ENCODE measurements around the gene FAM83E. TPM values are rescaled to one million over a fixed set of nuclear protein-coding genes. Genes with fewer than 3 reads are reported as not detected.

The FAM83E gene
- total and polyA plus RNA-seq, 10 of the 15 experiments (the other 5 are each of a cell fraction or from before 2014, with no cell fraction given): 0.14 to 2.5 (median 0.33) TPM; not detected in 4

DNA sequence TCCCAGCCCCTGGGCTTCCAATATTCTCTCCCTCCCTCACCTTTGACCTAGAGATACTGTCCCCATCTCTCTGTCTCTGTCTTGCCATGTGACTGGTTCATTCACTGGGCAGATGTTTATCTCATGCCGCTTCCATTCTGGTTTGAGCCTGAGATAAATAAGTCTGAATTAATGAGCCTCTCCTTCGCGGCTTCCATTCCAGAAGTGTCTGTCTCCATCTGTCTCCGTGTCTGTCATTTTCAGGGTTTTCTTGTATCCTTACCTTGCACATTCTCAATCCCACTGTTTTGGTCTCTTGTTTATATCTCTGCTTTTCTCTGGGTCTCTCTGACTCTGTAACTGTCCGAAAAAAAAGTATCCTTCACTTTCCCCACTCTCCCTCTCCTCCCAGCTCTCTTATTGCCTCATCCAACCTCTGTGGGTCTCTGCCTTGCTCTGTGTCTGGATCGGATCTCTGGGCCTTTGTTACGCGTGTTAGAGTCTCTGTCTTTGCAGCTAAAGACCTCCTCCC lies 8.7 kb upstream of the FAM83E start:
- 55% methylated on average over 8 of the region's 8 CpGs for WGBS (ENCODE audit: insufficient coverage, insufficient replicate concordance, low lambda C conversion rate, missing lambda C conversion rate)
- peak overlapping the region; percentile 41; the same call in 1 of the 2 replicates for H3K9ac ChIP-seq (ENCODE audit: control insufficient read depth, insufficient read depth, low read length)
- no TSS peak for BruUV-seq (replicated peaks)
- ChIA-PET POLR2A (interaction anchor here (0.6 to 6.6 kb wide), 6 partner anchors 10 to 1202 kb away, joined by 3 to 62 read pairs (median 4); no protein-coding TSS in a partner anchor), CTCF (interaction anchor here (0.8 to 2.3 kb wide), 3 partner anchors 11 to 39 kb away, joined by 3 to 9 read pairs (median 3); partner anchors contain the start of gene CA11), SMC1A (ENCODE audit: uncharacterized antibody, unreplicated experiment) (interaction anchor here (0.8 to 3.0 kb wide), 3 partner anchors 10 to 22 kb away, joined by 3 to 22 read pairs (median 3); no protein-coding TSS in a partner anchor), RAD21 (ENCODE audit: unreplicated experiment) (interaction anchor here (0.7 to 1.5 kb wide), 5 partner anchors 10 to 172 kb away, joined by 3 to 10 read pairs (median 3); partner anchors contain the start of gene CA11)
- H3K4me1 ChIP-seq (ENCODE audit: control insufficient read depth, insufficient read depth, low read length): peaks cover 19% of the 10 kb centered on the region
- H3K27me3 ChIP-seq (replicated peaks in 1 of 2; ENCODE audit: control insufficient read depth in 2 of 2, insufficient read depth in 2 of 2, low read length in 1 of 2): no peaks in the 10 kb centered on the region
- H3K79me2 ChIP-seq (ENCODE audit: control insufficient read depth, insufficient read depth, low read length): peaks cover 32% of the 10 kb centered on the region
- intact Hi-C loops (cut with micrococcal nuclease; ENCODE audit: unreplicated experiment): no loop called here
- FAIRE-seq (no peak), ATAC-seq (no peak), DNase-seq (ENCODE audit: low read depth, low spot score) (no peak)
- H2AFZ ChIP-seq (ENCODE audit: control insufficient read depth, low read depth, low read length): peak overlapping the region; percentile 73
- H3K4me2 ChIP-seq (ENCODE audit: control insufficient read depth, insufficient read depth): peak overlapping the region; percentile 84
- H3K27ac ChIP-seq (ENCODE audit: control insufficient read depth, insufficient read depth): 0 out of 2 replicates have a peak overlapping the region, but pooled peaks have one; percentile 22
- H4K20me1 ChIP-seq (ENCODE audit: control insufficient read depth, insufficient read depth): no peaks in the 10 kb centered on the region
- H3K4me3 ChIP-seq: peak overlapping the region; percentile 72
- peaks cover 2 to 3% of the 10 kb centered on the region in 2 experiments; a peak in 2 of 4 replicates for H3K36me3 ChIP-seq (ENCODE audit: control insufficient read depth in 2 of 2, insufficient read depth in 2 of 2, low read length in 1 of 2)
- TF ChIP-seq ZBTB33 (IDR thresholded peaks at IDR 0.05) (no peak), EP300 (IDR thresholded peaks at IDR 0.05; ENCODE audit: borderline replicate concordance in 1 of 2, control insufficient read depth in 1 of 2, low read depth in 2 of 2, low read length in 2 of 2) (no peak), SUPT20H (IDR thresholded peaks at IDR 0.05; ENCODE audit: borderline replicate concordance, control insufficient read depth, low read depth, low read length) (no peak), SMARCA5 (IDR thresholded peaks at IDR 0.05) (no peak), ZBTB11 (CRISPR knock-in tag; IDR thresholded peaks at IDR 0.05) (no peak), KDM1A (IDR thresholded peaks at IDR 0.05; ENCODE audit: borderline replicate concordance) (no peak), CBX3 (IDR thresholded peaks at IDR 0.05; ENCODE audit: borderline replicate concordance, low read depth) (no peak), ZNF384 (IDR thresholded peaks at IDR 0.05; ENCODE audit: borderline replicate concordance, low read depth, low read length) (no peak)
- no peaks in the 10 kb centered on the region for H3K9me3 ChIP-seq (replicated peaks; ENCODE audit: control insufficient read depth, insufficient read depth, low read length)
- in situ Hi-C loops (cut with MboI): no loop called here

Data from GM12878 (cell line).